Dedifferentiated amniotic fluid mesenchymal stem cell (primary cell): ENCODE measurements around the gene CALR.
"Not testable (repeated sequence)": the region's sequence is repeated elsewhere in the genome, so short reads cannot be mapped to it uniquely, and the experiment has no call there.

ENCODE experiments used
- DNase-seq: peaks from one replicate; pipeline ENCODE4 v3.0.0-alpha.2; 2016; ENCODE audit errors: extremely low spot score

The CALR gene

DNA sequence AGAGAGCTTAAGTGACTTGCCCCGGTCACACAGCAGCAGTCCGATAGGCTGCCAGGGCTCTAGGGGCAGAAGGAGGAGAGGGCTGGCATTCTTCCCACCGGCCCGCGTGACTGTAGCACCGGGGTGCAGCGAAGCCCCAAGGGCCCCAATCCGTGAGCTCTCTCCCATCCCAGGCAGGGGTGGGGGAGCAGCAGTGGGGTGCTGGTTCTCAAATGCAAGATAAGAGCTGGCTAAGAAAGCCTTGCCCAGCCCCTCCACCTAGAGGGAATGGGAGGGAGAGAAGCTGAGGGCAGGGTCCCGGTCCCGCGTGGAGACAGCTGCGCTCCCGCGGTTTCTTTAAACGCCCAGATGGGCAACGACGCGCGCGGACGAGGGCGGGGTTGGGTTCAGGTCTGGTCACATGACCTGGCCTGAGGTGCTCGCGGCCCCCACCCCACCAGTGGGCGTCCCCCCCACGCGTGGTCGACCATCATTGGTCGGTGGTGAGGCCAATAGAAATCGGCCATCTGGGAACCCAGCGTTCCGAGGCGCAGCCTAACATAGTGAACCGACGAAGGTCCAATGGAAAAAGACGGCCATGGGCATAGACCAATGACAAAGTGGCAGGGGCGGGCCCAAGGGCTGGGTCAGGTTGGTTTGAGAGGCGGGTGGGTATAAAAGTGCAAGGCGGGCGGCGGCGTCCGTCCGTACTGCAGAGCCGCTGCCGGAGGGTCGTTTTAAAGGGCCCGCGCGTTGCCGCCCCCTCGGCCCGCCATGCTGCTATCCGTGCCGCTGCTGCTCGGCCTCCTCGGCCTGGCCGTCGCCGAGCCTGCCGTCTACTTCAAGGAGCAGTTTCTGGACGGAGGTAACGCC lies at the start of gene CALR:
Gene CALR (plus strand): TSS at position 683 of the 852 bp plus-strand sequence. CDS start 71 bp downstream, at position 754.
- peak; percentile 99 for DNase-seq

GRCh38 chr19:12890299-12890786 lies 48.1 kb upstream of the CALR start:
- DNase-seq: not testable (repeated sequence)

DNA sequence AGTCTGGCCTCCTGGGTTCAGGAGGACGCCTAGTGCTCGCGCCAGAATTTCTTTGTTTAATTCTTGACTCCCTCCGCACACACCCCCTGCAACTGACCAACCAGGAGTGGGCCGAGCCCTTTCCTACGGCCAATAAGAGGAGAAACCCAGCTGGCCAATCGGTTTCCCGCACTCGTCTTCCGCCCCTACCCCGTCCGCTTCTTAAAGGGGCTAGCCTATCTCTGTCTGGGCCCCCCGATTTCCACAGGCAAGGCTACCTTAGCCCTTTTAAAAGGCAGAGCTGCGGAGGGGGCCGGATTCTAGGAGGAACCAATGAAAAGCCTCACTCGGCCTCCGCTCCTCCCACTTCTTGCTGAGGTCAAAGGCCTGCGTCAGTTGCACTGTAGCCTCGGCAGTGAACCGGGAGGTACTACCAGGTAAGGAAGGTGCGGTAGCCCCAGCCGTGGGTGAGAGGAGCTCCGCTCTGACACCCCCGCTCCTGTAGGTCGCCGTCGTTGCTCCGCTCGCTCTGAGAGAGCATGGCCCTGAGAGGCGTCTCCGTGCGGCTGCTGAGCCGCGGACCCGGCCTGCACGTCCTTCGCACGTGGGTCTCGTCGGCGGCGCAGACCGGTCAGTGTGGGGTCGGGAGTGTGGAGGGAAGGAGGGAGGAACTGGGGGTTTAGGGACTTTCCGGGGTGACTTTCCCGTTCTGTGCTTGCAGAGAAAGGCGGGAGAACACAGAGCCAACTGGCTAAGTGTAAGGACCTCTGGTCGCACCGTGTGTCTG lies 47.4 kb upstream of the CALR start, which contains the start of gene GCDH:
Gene GCDH (plus strand): TSS at position 374 of the 766 bp plus-strand sequence. CDS start 145 bp downstream, at position 519.
- DNase-seq: peak; percentile 99

- no peak for DNase-seq
Observed at GRCh38 chr19:12891553-12892021, 46.8 kb upstream of the CALR start.

DNA sequence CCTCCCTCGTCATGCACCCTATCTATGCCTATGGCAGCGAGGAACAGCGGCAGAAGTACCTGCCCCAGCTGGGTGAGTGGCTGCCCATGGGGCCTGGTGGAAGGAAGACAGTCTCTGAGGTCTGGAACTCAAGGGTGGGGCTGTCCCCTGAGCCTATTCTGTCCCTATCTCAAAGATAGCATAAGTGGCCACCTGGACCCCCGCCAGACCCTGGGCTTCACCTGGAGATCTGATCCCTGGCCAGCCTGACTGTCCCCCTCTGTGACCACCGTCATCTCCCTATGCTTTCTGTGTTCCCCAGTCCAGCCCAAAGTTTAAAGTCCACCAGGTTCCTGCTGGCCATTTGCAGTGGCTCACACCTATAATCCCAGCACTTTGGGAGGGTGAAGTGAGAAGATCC lies 44.8 kb upstream of the CALR start:
- no peak for DNase-seq

DNA sequence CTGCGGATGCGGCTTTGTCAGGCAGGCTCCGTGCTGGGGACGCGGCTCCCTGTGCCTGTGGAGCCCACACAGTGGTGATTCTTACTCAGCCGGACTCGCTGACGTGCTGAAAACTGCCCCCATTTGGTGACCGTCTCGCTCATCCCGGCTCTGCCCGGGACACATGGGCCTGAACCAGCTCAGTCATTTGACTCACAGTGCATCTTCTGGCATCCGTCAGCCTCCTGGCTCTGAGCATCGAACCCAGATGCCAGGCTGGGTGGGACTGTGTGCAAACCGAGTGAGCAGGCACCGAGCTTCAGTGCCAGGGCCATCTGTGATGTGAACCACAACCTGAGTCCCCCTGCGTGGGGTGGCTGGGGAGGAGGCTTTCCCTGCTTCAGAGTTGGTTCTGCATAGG lies 41.9 kb upstream of the CALR start:
- no peak for DNase-seq

DNA sequence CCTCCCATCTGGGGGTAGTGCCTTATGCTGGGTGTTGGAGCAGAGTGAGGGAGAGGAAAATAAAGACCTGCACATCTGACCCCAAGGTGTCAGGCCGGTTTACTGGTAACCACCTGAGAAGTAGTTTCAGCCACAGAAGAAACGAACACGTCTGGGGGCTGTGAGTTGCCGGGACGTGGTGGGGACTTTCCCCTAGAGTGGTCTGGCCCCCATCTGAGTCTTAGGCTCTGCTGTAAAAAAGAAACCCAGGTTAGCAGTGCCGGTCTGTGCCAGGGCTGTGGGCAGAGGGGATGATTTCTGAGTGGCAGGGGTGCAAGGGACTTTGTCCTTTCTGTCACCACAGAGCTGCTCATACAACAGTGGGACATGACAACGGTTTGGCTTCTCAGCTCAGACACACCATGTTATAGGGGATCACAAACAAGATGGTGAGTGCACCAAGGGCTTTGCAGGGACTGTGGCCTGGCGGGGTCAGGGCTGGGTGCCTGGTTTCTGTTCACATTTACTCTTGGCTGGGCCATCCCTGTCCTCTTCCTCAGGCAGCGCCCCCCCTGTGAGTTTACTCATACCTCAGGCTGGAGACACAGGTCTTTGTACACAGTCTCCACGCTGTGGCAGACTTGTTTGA lies 38.4 kb upstream of the CALR start:
- DNase-seq: no peak

DNA sequence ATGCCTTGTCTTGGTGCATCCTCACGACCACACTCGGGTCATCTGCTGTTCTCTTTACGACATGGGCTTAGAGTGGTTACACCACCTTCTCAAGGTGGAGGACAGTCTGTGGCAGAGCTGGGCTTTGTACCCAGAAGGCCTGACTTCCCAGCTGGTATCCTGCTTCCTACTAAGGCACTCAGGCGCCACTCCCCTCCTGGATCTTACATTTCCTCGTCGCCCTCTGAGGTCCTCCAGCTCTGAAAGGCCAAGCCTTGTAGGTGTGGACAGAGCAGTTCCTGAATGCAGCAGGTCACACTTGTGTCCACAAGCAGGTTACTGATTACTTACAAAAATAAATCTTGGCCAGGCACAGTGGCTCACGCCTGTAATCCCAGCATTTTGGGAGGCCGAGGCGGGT lies 31.2 kb upstream of the CALR start:
- DNase-seq: no peak

DNA sequence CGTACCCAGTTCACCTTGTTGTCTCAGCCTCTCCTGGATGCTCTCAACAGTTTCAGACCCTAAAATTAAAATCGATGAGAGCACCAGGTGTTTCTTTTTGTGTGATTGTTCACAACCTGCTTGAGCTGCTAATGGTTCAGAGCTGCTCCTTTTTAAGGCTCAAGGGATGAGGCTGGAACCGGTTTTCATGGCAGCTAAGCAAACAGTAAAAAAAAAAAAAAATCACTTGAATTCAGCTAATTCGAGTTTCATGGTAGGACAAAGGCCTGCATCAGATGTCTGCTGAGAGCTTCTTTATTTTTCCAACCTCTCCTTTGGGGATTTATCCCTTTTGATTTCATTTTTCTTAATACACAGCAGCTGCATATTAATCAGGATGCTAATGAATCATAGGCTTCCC lies 25.8 kb upstream of the CALR start:
- DNase-seq: no peak

DNA sequence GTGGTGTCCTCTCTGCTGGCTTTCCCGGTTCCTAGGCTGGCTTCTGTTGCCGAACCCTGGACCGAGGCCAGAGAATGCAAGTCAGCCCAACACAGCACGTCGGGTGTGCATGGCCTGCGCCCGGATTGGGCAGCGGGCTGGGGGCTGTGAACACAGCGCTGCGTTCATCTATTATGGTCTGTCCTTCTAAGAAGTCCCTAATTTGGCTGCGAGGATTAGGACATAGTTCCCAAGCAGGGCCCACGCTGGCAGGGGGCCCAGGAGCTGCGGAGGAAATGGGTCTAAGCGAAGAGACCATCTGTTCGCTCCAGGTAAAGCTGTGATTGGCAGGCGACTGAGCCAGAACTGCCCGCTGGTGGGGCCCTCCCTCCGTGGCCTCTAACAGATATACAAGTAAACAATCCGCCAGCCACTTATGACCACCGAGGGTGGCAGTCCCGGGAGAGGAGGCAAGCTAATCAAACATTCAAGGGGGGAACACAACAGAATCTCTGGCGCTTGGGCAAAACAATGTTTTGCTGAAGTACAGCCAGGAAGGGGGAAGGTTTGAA lies 25.3 kb upstream of the CALR start:
- DNase-seq: peak; percentile 23

- no peak for DNase-seq
Observed at GRCh38 chr19:12913851-12914690, 24.3 kb upstream of the CALR start.

- not testable (repeated sequence) for DNase-seq
Observed at GRCh38 chr19:12915860-12916259, 22.5 kb upstream of the CALR start.

DNA sequence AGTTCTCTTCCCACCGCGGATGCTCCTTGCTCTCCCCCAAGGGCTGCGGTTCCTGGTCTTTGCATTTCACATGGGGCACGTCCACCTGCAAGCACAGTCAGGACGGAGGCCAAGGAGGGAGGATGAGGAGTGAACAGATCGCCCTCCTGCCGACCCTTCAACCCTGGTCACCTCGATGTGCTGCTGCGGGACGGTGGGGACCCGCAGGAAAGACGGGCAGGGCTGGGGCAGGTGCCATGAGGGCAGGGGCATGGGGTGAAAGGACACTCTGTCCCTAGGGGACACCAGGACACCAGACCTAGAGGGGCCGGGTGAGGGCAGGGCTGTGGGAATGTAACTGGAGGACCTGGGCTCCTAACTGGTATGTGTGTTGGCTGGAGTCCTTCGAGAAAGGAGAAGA lies 20.2 kb upstream of the CALR start:
- no peak for DNase-seq

DNA sequence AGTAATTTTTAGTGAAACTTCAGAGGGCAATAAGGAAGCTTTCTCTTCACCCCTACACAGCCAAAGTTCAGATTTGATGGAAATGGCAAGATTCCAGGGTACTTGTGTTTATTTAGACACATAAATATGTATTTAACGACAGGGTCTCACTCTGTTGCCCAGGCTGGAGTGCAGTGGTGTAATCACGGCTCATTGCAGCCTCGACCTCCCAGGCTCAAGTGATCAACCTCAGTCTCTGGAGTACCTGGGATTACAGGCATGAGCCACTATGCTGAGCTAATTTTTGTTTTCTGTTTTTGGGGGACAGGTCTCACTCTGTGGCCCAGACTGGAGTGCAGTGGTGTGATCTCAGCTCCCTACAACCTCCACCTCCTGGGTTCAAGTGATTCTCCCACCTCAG lies 17.4 kb upstream of the CALR start:
- no peak for DNase-seq

DNA sequence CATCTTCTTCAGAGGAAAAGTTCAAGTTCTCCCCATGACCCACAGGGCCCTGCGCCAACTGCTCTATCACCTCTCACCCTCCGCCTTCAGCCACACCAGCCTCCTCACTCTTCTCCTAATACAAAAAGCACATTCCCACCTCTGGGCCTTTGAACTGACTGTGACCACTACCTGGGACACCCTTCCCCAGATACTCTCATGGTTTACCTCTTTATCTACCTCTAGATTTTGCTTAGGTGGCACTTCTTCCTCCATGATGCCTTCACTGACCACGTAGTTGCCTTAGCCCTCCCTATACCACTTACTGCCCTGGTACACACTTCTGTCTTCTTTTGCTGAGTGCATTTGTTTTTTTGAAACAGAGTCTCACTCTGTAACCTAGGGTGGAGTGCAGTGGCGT lies 15.4 kb upstream of the CALR start:
- DNase-seq: no peak

GRCh38 chr19:12924621-12925310 lies 13.6 kb upstream of the CALR start:
- DNase-seq: no peak

- DNase-seq: no peak
Observed at GRCh38 chr19:12930002-12930645, 8.3 kb upstream of the CALR start.

DNA sequence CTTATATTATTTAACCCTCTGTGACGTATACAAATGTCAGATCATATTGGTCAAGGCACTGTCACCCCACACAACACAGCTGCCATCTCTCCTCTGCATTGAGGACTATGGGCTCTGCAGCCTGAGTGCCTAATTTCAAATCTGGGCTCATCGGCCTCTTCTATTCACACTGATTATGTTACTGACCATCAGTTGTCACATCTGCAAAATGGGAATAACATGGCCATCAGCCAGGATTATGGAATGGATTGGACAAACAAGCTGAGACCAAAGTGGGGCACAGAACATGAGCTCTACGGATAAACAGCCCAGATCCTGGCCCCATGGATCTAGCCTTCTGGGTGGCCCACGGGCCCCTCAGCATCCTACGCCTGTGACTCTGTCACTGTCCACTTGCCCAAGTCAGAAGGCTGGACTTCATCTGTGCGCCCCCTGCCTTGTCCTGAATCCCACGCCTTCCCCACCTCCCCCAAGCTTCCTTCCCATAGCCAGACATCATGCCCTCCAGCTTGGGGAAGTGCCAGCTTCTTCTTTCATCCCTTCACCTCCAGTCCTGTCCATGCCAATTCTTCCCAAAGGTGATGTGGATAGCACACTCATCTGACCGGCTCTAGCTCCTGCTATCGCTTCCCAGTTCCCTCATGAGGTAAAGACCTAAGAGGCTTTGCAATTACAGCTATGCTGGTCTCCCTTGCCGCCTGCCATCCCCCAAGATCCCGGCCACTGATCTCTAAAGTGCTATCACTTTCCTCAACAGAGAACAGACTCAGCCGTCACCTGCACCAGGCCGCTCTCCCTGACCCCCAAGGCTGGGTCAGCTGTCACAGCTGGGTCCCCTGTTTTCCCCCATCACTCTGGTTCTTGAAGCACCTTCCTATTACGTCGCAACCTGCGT lies 5.8 kb upstream of the CALR start:
- DNase-seq: no peak
